ENCODE data around the gene LRRC34. TPM values are rescaled to one million over a fixed set of nuclear protein-coding genes. Genes with fewer than 3 reads are reported as not detected.

Gene LRRC34
- total and polyA plus RNA-seq, 10 of the 15 experiments (the other 5 are each of a cell fraction or from before 2014, with no cell fraction given): 0.24 to 3.7 (median 1.7) TPM

DNA sequence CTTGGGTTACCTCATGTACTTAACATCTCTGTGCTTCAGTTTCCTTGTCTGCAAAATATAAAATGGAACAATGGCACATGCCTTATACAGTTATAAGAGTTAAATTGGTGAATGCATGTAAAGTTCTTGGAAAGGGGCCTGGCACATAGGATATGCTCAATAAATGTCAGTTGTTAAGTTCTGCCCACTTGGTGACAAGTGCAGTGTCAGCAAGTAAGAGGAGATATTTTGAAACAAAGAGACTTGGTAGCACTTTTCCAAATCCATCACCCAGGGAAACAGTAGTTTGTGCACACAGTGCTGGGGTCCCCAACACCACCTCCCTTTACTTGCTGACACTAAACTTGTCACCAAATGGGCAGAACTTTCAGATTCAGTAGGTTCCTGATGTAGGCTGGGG, 37.9 kb upstream of the LRRC34 start:
- ChIA-PET SMC1A (ENCODE audit: uncharacterized antibody, unreplicated experiment) (no interaction called here), POLR2A (no interaction called here), CTCF (no interaction called here), RAD21 (ENCODE audit: unreplicated experiment) (interaction anchor here (0.7 kb wide), 1 partner anchor 99 kb away, joined by 3 read pairs; no protein-coding TSS in a partner anchor)
- TF ChIP-seq YY1 (IDR thresholded peaks at IDR 0.05; ENCODE audit: low read depth, low read length) (no peak), CBFB (IDR thresholded peaks at IDR 0.05; ENCODE audit: low read depth) (no peak), LARP7 (IDR thresholded peaks at IDR 0.05) (no peak), BHLHE40 (IDR thresholded peaks at IDR 0.05; ENCODE audit: borderline replicate concordance in 1 of 2, low read depth in 2 of 2, low read length in 1 of 2) (no peak), SMAD5 (IDR thresholded peaks at IDR 0.05; ENCODE audit: low read depth) (no peak), MYC (IDR thresholded peaks at IDR 0.05; ENCODE audit: insufficient read depth, insufficient read length, insufficient replicate concordance, low read length, severe bottlenecking) (no peak), RELA (IDR thresholded peaks at IDR 0.05; ENCODE audit: borderline replicate concordance, partially characterized antibody) (no peak), NR2C2 (IDR thresholded peaks at IDR 0.05; ENCODE audit: borderline replicate concordance, control insufficient read depth, insufficient read length, low read depth) (no peak)
- TF ChIP-seq, protein P1, sequence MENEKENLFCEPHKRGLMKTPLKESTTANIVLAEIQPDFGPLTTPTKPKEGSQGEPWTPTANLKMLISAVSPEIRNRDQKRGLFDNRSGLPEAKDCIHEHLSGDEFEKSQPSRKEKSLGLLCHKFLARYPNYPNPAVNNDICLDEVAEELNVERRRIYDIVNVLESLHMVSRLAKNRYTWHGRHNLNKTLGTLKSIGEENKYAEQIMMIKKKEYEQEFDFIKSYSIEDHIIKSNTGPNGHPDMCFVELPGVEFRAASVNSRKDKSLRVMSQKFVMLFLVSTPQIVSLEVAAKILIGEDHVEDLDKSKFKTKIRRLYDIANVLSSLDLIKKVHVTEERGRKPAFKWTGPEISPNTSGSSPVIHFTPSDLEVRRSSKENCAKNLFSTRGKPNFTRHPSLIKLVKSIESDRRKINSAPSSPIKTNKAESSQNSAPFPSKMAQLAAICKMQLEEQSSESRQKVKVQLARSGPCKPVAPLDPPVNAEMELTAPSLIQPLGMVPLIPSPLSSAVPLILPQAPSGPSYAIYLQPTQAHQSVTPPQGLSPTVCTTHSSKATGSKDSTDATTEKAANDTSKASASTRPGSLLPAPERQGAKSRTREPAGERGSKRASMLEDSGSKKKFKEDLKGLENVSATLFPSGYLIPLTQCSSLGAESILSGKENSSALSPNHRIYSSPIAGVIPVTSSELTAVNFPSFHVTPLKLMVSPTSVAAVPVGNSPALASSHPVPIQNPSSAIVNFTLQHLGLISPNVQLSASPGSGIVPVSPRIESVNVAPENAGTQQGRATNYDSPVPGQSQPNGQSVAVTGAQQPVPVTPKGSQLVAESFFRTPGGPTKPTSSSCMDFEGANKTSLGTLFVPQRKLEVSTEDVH (IDR thresholded peaks at IDR 0.05; ENCODE audit: low read depth, partially characterized antibody): no peak
- TF ChIP-seq, protein P2, sequence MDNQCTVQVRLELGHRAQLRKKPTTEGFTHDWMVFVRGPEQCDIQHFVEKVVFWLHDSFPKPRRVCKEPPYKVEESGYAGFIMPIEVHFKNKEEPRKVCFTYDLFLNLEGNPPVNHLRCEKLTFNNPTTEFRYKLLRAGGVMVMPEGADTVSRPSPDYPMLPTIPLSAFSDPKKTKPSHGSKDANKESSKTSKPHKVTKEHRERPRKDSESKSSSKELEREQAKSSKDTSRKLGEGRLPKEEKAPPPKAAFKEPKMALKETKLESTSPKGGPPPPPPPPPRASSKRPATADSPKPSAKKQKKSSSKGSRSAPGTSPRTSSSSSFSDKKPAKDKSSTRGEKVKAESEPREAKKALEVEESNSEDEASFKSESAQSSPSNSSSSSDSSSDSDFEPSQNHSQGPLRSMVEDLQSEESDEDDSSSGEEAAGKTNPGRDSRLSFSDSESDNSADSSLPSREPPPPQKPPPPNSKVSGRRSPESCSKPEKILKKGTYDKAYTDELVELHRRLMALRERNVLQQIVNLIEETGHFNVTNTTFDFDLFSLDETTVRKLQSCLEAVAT (IDR thresholded peaks at IDR 0.05): no peak
- intact Hi-C loops (cut with micrococcal nuclease; ENCODE audit: unreplicated experiment): no loop called here
- in situ Hi-C loops (cut with MboI): no loop called here
- Histone ChIP-seq H3K79me2 (ENCODE audit: control insufficient read depth, insufficient read depth, low read length) (no peaks in the 10 kb centered on the region), H3K4me3 (no peak overlapping the region), H3K27ac (ENCODE audit: control insufficient read depth, insufficient read depth) (no peak overlapping the region), H4K20me1 (ENCODE audit: control insufficient read depth, insufficient read depth) (no peaks in the 10 kb centered on the region), H3K9ac (ENCODE audit: control insufficient read depth, insufficient read depth, low read length) (no peak overlapping the region), H3K9me3 (replicated peaks; ENCODE audit: control insufficient read depth, insufficient read depth, low read length) (no peaks in the 10 kb centered on the region), H3K36me3 (ENCODE audit: control insufficient read depth in 2 of 2, insufficient read depth in 2 of 2, low read length in 1 of 2) (no peaks in the 10 kb centered on the region), H3K4me2 (ENCODE audit: control insufficient read depth, insufficient read depth) (no peak overlapping the region), H2AFZ (ENCODE audit: control insufficient read depth, low read depth, low read length) (no peak overlapping the region), H3K27me3 (replicated peaks in 1 of 2; ENCODE audit: control insufficient read depth in 2 of 2, insufficient read depth in 2 of 2, low read length in 1 of 2) (peaks cover 0 to 3% of the 10 kb centered on the region in 2 experiments; a peak in 2 of 4 replicates), H3K4me1 (ENCODE audit: control insufficient read depth, insufficient read depth, low read length) (peaks cover 18% of the 10 kb centered on the region)
- DNase-seq (ENCODE audit: low read depth, low spot score) (no peak), ATAC-seq (no peak), FAIRE-seq (no peak)
- BruUV-seq (replicated peaks): no TSS peak
